ENCODE results near the gene PRDM5. TPM values are rescaled to one million over a fixed set of nuclear protein-coding genes. Genes with fewer than 3 reads are reported as not detected.

PRDM5 gene
- total and polyA plus RNA-seq, 5 donors = 2.4 to 20.3 (median 16.5) TPM

DNA sequence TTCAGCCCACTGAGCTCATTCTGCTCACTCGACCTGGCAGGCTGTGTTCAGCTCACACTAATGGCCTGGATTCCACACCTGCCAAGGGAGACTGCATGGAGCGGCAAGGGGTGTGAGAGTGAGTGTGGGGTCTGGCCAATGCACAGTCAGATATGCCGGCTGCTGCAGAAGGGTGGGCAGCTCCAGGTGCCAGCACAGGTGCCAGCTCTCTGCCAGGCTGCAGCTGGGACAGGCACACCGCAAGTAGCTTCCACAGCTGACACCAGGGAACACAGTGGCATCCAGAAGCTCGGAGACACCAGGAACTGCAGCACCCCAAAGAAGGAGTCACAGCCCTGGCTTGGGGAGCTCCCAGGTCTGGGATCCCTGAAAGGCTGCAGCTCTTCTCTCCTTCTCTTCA is 83.7 kb downstream of the PRDM5 start:
- 80% methylated on average over 5 of the region's 5 CpGs for WGBS
- Histone ChIP-seq H3K27ac (ENCODE audit: low read length) (no peak overlapping the region), H3K9me3 (ENCODE audit: control insufficient read depth, low read length) (no peaks in the 10 kb centered on the region), H3K4me1 (ENCODE audit: control insufficient read depth, insufficient read depth, low read length) (no peaks in the 10 kb centered on the region), H3K27me3 (ENCODE audit: control insufficient read depth, insufficient read depth) (no peaks in the 10 kb centered on the region), H3K4me3 (ENCODE audit: low read length) (no peak overlapping the region)
- ATAC-seq (peak in 1 of 2 donors; percentile 33), DNase-seq (peak; percentile 7 to 32 (median 31))
- intact Hi-C loops (cut with DNase I) = no loop called here

GRCh38 chr4:120837656-120838055 is 84.9 kb downstream of the PRDM5 start:
- intact Hi-C loops (cut with DNase I) = no loop called here
- no peak overlapping the region for H3K4me3 ChIP-seq (ENCODE audit: low read length)
- H3K27me3 ChIP-seq (ENCODE audit: control insufficient read depth, insufficient read depth) = no peaks in the 10 kb centered on the region
- ATAC-seq (no peak), DNase-seq (no peak)
- no peak overlapping the region for H3K27ac ChIP-seq (ENCODE audit: low read length)
- H3K9me3 ChIP-seq (ENCODE audit: control insufficient read depth, low read length) = no peaks in the 10 kb centered on the region
- 92% methylated on average over 1 of the region's 1 CpG for WGBS
- no peaks in the 10 kb centered on the region for H3K4me1 ChIP-seq (ENCODE audit: control insufficient read depth, insufficient read depth, low read length)

- no peaks in the 10 kb centered on the region for H3K27me3 ChIP-seq (ENCODE audit: control insufficient read depth, insufficient read depth)
- H3K4me3 ChIP-seq (ENCODE audit: low read length) = no peak overlapping the region
- WGBS = 91% methylated on average over 1 of the region's 1 CpG
- intact Hi-C loops (cut with DNase I) = no loop called here
- no peaks in the 10 kb centered on the region for H3K9me3 ChIP-seq (ENCODE audit: control insufficient read depth, low read length)
- H3K4me1 ChIP-seq (ENCODE audit: control insufficient read depth, insufficient read depth, low read length) = no peaks in the 10 kb centered on the region
- ATAC-seq (no peak), DNase-seq (no peak)
- no peak overlapping the region for H3K27ac ChIP-seq (ENCODE audit: low read length)
Measured at GRCh38 chr4:120835342-120835741, 87.2 kb downstream of the PRDM5 start.

- Histone ChIP-seq H3K4me3 (ENCODE audit: low read length) (no peak overlapping the region), H3K27me3 (ENCODE audit: control insufficient read depth, insufficient read depth) (no peaks in the 10 kb centered on the region), H3K27ac (ENCODE audit: low read length) (no peak overlapping the region), H3K9me3 (ENCODE audit: control insufficient read depth, low read length) (no peaks in the 10 kb centered on the region), H3K4me1 (ENCODE audit: control insufficient read depth, insufficient read depth, low read length) (no peaks in the 10 kb centered on the region)
- intact Hi-C loops (cut with DNase I) = no loop called here
- peak; percentile 29 to 63 (median 50) for DNase-seq
- ATAC-seq = peak; percentile 93 to 95
- WGBS = 36% methylated on average over 7 of the region's 7 CpGs
Measured at GRCh38 chr4:120830204-120830603, 92.3 kb downstream of the PRDM5 start.

GRCh38 chr4:120829113-120829831 is 93.3 kb downstream of the PRDM5 start:
- no peak for ATAC-seq

GRCh38 chr4:120826853-120827252 is 95.7 kb downstream of the PRDM5 start:
- no peak overlapping the region for H3K27ac ChIP-seq (ENCODE audit: low read length)
- no peaks in the 10 kb centered on the region for H3K4me1 ChIP-seq (ENCODE audit: control insufficient read depth, insufficient read depth, low read length)
- no peak overlapping the region for H3K4me3 ChIP-seq (ENCODE audit: low read length)
- 93% methylated on average over 6 of the region's 6 CpGs for WGBS
- intact Hi-C loops (cut with DNase I) = no loop called here
- DNase-seq (no peak), ATAC-seq (no peak)
- H3K27me3 ChIP-seq (ENCODE audit: control insufficient read depth, insufficient read depth) = no peaks in the 10 kb centered on the region
- no peaks in the 10 kb centered on the region for H3K9me3 ChIP-seq (ENCODE audit: control insufficient read depth, low read length)

More at GRCh38 chr4:120829113-120829831, 93.3 kb downstream of the PRDM5 start:
- no peak overlapping the region for H3K4me3 ChIP-seq (ENCODE audit: low read length)
- no peaks in the 10 kb centered on the region for H3K9me3 ChIP-seq (ENCODE audit: control insufficient read depth, low read length)
- H3K27ac ChIP-seq (ENCODE audit: low read length) = no peak overlapping the region
- no peaks in the 10 kb centered on the region for H3K27me3 ChIP-seq (ENCODE audit: control insufficient read depth, insufficient read depth)
- 72% methylated on average over 4 of the region's 4 CpGs for WGBS
- no peak for DNase-seq
- no peaks in the 10 kb centered on the region for H3K4me1 ChIP-seq (ENCODE audit: control insufficient read depth, insufficient read depth, low read length)
- intact Hi-C loops (cut with DNase I) = no loop called here

DNA sequence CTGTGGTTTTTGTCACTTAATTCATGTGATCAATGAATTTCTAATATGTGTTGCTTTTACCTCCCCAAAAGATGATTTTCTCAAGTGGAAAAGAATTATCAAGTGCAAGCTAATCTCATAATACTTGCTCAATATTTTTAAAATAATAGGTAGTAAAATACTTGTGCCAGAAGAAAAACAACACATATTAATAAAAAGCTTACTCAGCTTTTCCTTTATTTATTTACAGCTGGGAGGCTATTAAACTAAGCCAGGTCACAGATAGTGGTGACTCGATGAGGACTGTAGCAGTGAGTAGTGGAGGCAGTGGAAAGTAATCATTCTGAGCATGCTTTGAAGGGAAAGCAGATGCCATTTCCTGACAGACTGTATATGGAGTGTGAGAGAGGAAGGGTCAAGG is 96.1 kb downstream of the PRDM5 start:
- ATAC-seq = no peak
- WGBS = 40% methylated on average over 1 of the region's 1 CpG

GRCh38 chr4:120824946-120825345 is 97.6 kb downstream of the PRDM5 start:
- no peak overlapping the region for H3K27ac ChIP-seq (ENCODE audit: low read length)
- no peak overlapping the region for H3K4me3 ChIP-seq (ENCODE audit: low read length)
- intact Hi-C loops (cut with DNase I) = no loop called here
- no peaks in the 10 kb centered on the region for H3K4me1 ChIP-seq (ENCODE audit: control insufficient read depth, insufficient read depth, low read length)
- H3K27me3 ChIP-seq (ENCODE audit: control insufficient read depth, insufficient read depth) = no peaks in the 10 kb centered on the region
- DNase-seq (no peak), ATAC-seq (no peak)
- no peaks in the 10 kb centered on the region for H3K9me3 ChIP-seq (ENCODE audit: control insufficient read depth, low read length)

More for the DNA sequence above, 96.1 kb downstream of the PRDM5 start:
- H3K27ac ChIP-seq (ENCODE audit: low read length) = no peak overlapping the region
- H3K4me3 ChIP-seq (ENCODE audit: low read length) = no peak overlapping the region
- no peaks in the 10 kb centered on the region for H3K4me1 ChIP-seq (ENCODE audit: control insufficient read depth, insufficient read depth, low read length)
- intact Hi-C loops (cut with DNase I) = no loop called here
- no peaks in the 10 kb centered on the region for H3K9me3 ChIP-seq (ENCODE audit: control insufficient read depth, low read length)
- DNase-seq = no peak
- H3K27me3 ChIP-seq (ENCODE audit: control insufficient read depth, insufficient read depth) = no peaks in the 10 kb centered on the region

GRCh38 chr4:120821977-120822376 is 100.5 kb downstream of the PRDM5 start:
- H3K27ac ChIP-seq (ENCODE audit: low read length) = no peak overlapping the region
- H3K9me3 ChIP-seq (ENCODE audit: control insufficient read depth, low read length) = no peaks in the 10 kb centered on the region
- no peak overlapping the region for H3K4me3 ChIP-seq (ENCODE audit: low read length)
- H3K4me1 ChIP-seq (ENCODE audit: control insufficient read depth, insufficient read depth, low read length) = no peaks in the 10 kb centered on the region
- H3K27me3 ChIP-seq (ENCODE audit: control insufficient read depth, insufficient read depth) = no peaks in the 10 kb centered on the region
- peak in 2 of 3 donors; percentile 12 to 57 for DNase-seq
- intact Hi-C loops (cut with DNase I) = no loop called here
- 49% methylated on average over 3 of the region's 3 CpGs for WGBS
- ATAC-seq = no peak

DNA sequence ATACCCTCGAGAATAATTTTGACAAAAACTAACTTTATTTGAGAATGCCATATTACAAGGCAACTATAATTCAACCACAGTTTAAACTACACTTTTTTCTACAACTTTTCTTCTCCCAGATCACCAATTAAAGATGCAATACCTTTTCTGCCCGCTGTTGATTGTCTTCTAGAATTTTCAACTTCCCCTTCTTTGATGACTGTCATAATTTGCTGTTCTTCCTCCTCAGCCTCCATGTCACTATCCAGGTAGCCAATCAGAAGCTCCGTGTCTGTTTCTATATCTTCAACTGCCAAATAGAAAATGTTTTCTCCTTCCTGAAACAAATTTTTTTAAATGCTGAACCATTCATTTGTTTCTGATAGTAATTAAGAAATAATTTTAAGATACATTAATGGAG is 101.5 kb downstream of the PRDM5 start:
- ATAC-seq (no peak), DNase-seq (no peak)
- no peaks in the 10 kb centered on the region for H3K4me1 ChIP-seq (ENCODE audit: control insufficient read depth, insufficient read depth, low read length)
- H3K9me3 ChIP-seq (ENCODE audit: control insufficient read depth, low read length) = no peaks in the 10 kb centered on the region
- H3K4me3 ChIP-seq (ENCODE audit: low read length) = no peak overlapping the region
- intact Hi-C loops (cut with DNase I) = no loop called here
- 90% methylated on average over 3 of the region's 3 CpGs for WGBS
- no peak overlapping the region for H3K27ac ChIP-seq (ENCODE audit: low read length)
- H3K27me3 ChIP-seq (ENCODE audit: control insufficient read depth, insufficient read depth) = no peaks in the 10 kb centered on the region

- H3K27ac ChIP-seq (ENCODE audit: low read length) = no peak overlapping the region
- intact Hi-C loops (cut with DNase I) = no loop called here
- H3K9me3 ChIP-seq (ENCODE audit: control insufficient read depth, low read length) = no peaks in the 10 kb centered on the region
- 81% methylated on average over 6 of the region's 6 CpGs for WGBS
- ATAC-seq (no peak), DNase-seq (no peak)
- no peaks in the 10 kb centered on the region for H3K27me3 ChIP-seq (ENCODE audit: control insufficient read depth, insufficient read depth)
- H3K4me3 ChIP-seq (ENCODE audit: low read length) = no peak overlapping the region
- H3K4me1 ChIP-seq (ENCODE audit: control insufficient read depth, insufficient read depth, low read length) = no peaks in the 10 kb centered on the region
Measured at GRCh38 chr4:120819805-120820437, 102.6 kb downstream of the PRDM5 start.
